Mammary epithelial cell (primary cell): Measurements from ENCODE around the gene DNAH7.

Experiments
- EZH2 ChIP-seq: IDR thresholded peaks from 2 replicates; pipeline ENCODE4 v1.6.1; 2012; ENCODE audit warnings: low read length, inconsistent platforms, borderline replicate concordance
- TF ChIP-seq, protein P1 (sequence below), 2 donors: IDR thresholded peaks in 1 of 2; conservative IDR thresholded peaks in 1 of 2; 2 replicates each; pipeline ENCODE4 v1.5.1; 2011 to 2012; ENCODE audit warnings: inconsistent platforms in 2 of 2, low read length in 2 of 2, mild to moderate bottlenecking in 2 of 2, control low read depth in 1 of 2, low read depth in 1 of 2; ENCODE audit not compliant: insufficient read depth in 1 of 2; ENCODE audit errors: extremely low read depth in 1 of 2

DNA sequence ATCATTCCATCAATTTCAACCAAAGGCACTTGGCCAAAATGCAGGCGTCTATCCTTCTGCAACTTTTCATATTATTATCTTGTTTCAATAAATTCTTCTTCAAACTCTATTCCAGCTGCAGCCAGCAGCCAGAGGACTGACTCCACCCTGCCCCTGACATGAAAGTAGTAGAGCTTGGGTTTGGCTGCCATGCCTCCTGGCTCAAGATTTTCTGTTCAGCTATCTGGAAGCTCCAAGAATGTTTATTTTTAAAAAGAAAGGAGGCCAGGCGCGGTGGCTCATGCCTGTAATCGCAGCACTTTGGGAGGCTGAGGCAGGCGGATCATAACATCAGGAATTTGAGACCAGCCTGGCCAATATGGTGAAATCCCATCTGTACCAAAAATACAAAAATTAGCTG is 4.9 kb downstream of the DNAH7 start:
- TF ChIP-seq, protein P1, sequence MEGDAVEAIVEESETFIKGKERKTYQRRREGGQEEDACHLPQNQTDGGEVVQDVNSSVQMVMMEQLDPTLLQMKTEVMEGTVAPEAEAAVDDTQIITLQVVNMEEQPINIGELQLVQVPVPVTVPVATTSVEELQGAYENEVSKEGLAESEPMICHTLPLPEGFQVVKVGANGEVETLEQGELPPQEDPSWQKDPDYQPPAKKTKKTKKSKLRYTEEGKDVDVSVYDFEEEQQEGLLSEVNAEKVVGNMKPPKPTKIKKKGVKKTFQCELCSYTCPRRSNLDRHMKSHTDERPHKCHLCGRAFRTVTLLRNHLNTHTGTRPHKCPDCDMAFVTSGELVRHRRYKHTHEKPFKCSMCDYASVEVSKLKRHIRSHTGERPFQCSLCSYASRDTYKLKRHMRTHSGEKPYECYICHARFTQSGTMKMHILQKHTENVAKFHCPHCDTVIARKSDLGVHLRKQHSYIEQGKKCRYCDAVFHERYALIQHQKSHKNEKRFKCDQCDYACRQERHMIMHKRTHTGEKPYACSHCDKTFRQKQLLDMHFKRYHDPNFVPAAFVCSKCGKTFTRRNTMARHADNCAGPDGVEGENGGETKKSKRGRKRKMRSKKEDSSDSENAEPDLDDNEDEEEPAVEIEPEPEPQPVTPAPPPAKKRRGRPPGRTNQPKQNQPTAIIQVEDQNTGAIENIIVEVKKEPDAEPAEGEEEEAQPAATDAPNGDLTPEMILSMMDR (conservative IDR thresholded peaks at IDR 0.05 in 1 of 2, IDR thresholded peaks at IDR 0.05 in 1 of 2; ENCODE audit: extremely low read depth in 1 of 2, insufficient read depth in 1 of 2, low read depth in 1 of 2, low read length in 2 of 2), result no peak
- TF ChIP-seq EZH2, result no peak
